Right cardiac atrium (tissue), 5 donors: ENCODE results near the gene SORCS2. TPM values are rescaled to one million over a fixed set of nuclear protein-coding genes. Genes with fewer than 3 reads are reported as not detected.

Experiments
- ATAC-seq, 2 donors: fragments of 200-7000 bp; cut with Tn5 transposase; one replicate each; pipeline versions ENCODE4 v1.8.0 to v1.9.1; 2020; ENCODE audit warnings: moderate library complexity in 2 of 2, mild to moderate bottlenecking in 1 of 2
- DNase-seq, 3 donors: peaks; one replicate each; pipeline ENCODE4 v3.0.0-alpha.2; 2020
- H3K27ac ChIP-seq: one replicate; pipeline ENCODE4 v1.5.1; 2013; ENCODE audit warnings: mild to moderate bottlenecking, low read length, control low read depth, moderate library complexity
- H3K27me3 ChIP-seq: one replicate; pipeline ENCODE4 v1.6.1; 2013; ENCODE audit not compliant: control insufficient read depth, insufficient read depth
- H3K4me1 ChIP-seq: one replicate; pipeline ENCODE4 v1.6.1; 2013; ENCODE audit warnings: low read length; ENCODE audit not compliant: control insufficient read depth, insufficient read depth
- H3K4me3 ChIP-seq: one replicate; pipeline ENCODE4 v1.5.1; 2013; ENCODE audit warnings: low read length, control low read depth
- H3K9me3 ChIP-seq: one replicate; pipeline ENCODE4 v1.6.1; 2013; ENCODE audit warnings: low read length; ENCODE audit not compliant: control insufficient read depth
- WGBS: extraction: QIAGEN DNeasy Blood & Tissue Kit; methylation state at CpG from one replicate; pipeline ENCODE4 v1.1.7; 2013; 5-methylcytosine and 5-hydroxymethylcytosine counted together
- intact Hi-C, 4 donors: fragments of 100-400 bp; cut with DNase I; formaldehyde crosslinking; loops; one replicate each; pipeline versions ENCODE4 v1.11.0 to v1.14.0; 2022 to 2023
- polyA plus RNA-seq: library from polyadenylated mRNA; stranded (reverse); fragments of 200-250 nt; gene quantifications from one replicate; pipeline ENCODE4 v1.2.3, GENCODE V29; 2013
- total RNA-seq, 4 donors: library from RNA; stranded (reverse); fragmentation: NEBNext Ultra II Directional; extraction: Animal tissue kit (Norgen Biotek cat#: 25700); gene quantifications; one replicate each; pipeline ENCODE4 v1.2.1, GENCODE V29; 2021
- donor health status: healthy with polysubstance abuse.
- donor health status: DM: no; HTN: yes; CAD: no.
- donor health status: DM: no; HTN: no; CAD: no.
- donor health status: DM: no; HTN: yes; CAD: no; lungs with severe emphysema.
- donor health status: DM: yes; HTN: yes; CAD: no.

Gene SORCS2
- total and polyA plus RNA-seq, 5 donors = 2.1 to 7.3 (median 2.7) TPM

DNA sequence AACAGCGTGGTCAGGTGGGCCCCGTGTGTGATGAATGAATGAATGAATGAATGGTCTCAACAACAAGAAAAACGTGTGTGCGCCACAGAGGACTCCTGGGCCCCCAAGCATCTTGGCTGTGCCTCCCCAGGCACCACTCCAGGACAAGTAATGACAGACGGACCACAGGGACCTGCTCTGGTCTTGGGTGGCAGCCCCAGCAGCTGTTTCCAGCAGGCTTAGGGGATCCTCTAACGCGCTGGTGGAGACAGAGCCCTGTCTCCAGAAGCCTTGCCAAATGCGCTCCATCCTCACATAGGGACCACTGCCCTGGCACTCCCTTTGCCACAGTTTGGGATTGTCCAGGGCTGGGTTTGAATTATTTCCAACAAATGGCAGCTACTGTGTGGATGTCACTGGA lies 203.3 kb downstream of the SORCS2 start:
- intact Hi-C loops = no loop called here
- no peak overlapping the region for H3K27ac ChIP-seq
- no peaks in the 10 kb centered on the region for H3K9me3 ChIP-seq
- no peak overlapping the region for H3K4me3 ChIP-seq
- WGBS = 77% methylated on average over 8 of the region's 8 CpGs
- ATAC-seq (no peak), DNase-seq (no peak)
- no peaks in the 10 kb centered on the region for H3K4me1 ChIP-seq
- H3K27me3 ChIP-seq = no peaks in the 10 kb centered on the region

DNA sequence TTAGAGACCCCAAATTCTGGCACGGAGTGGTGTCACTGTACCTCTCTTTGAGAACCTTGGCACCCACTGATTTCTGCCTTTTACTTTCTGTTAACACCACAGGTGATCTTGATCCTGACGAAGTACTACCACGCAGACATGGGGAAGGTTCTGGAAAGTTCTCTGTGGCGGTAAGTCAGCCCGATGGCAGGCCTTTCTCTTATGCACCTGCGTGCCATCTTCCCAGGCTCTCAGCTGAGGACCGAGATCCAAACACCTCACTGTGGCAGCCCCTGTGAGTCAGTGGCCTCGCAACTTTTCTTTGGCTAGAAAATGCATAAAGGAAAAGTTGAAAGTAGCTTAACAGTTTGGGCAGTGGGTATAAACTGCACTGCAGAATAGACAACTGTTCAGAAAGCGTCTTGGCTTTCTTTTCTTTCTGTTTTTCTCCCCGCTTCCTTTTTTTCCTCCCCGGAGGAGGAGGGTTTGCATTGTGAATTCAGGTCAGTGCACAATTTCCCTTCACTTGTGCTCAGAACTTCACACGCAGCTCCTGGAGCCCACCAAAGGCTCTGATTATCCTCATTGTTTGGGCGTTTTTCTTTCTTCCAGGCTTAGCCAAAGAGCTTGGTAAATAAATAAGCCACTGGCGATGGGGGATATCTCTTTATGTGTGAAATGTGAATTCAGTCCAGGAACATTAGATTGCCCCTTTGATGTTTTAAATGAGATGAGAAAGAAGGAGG lies 204.0 kb downstream of the SORCS2 start:
- DNase-seq = no peak
- Histone ChIP-seq H3K4me1 (no peaks in the 10 kb centered on the region), H3K4me3 (no peak overlapping the region), H3K9me3 (no peaks in the 10 kb centered on the region), H3K27me3 (no peaks in the 10 kb centered on the region), H3K27ac (no peak overlapping the region)
- ATAC-seq = no peak
- intact Hi-C loops = no loop called here
- 80% methylated on average over 14 of the region's 14 CpGs for WGBS

GRCh38 chr4:7397206-7398103 lies 205.1 kb downstream of the SORCS2 start:
- intact Hi-C loops = no loop called here
- ATAC-seq (no peak), DNase-seq (peak in 1 of 3 donors; percentile 27)
- Histone ChIP-seq H3K4me1 (no peaks in the 10 kb centered on the region), H3K4me3 (no peak overlapping the region), H3K9me3 (no peaks in the 10 kb centered on the region), H3K27ac (no peak overlapping the region), H3K27me3 (no peaks in the 10 kb centered on the region)
- WGBS = 77% methylated on average over 24 of the region's 24 CpGs

- Histone ChIP-seq H3K27me3 (no peaks in the 10 kb centered on the region), H3K4me3 (no peak overlapping the region), H3K9me3 (no peaks in the 10 kb centered on the region), H3K4me1 (no peaks in the 10 kb centered on the region), H3K27ac (no peak overlapping the region)
- ATAC-seq (peak; percentile 42 to 52), DNase-seq (peak in 1 of 3 donors; percentile 71)
- WGBS = 22% methylated on average over 6 of the region's 6 CpGs
- intact Hi-C loops = no loop called here
Measured at GRCh38 chr4:7398104-7398423, 205.7 kb downstream of the SORCS2 start.

- no peak overlapping the region for H3K4me3 ChIP-seq
- ATAC-seq (no peak), DNase-seq (no peak)
- 72% methylated on average over 8 of the region's 8 CpGs for WGBS
- H3K4me1 ChIP-seq = no peaks in the 10 kb centered on the region
- intact Hi-C loops = no loop called here
- H3K27ac ChIP-seq = no peak overlapping the region
- no peaks in the 10 kb centered on the region for H3K9me3 ChIP-seq
- no peaks in the 10 kb centered on the region for H3K27me3 ChIP-seq
Measured at GRCh38 chr4:7398788-7399439, 206.6 kb downstream of the SORCS2 start.

GRCh38 chr4:7399440-7400234 lies 207.3 kb downstream of the SORCS2 start:
- 79% methylated on average over 16 of the region's 16 CpGs for WGBS
- Histone ChIP-seq H3K27ac (no peak overlapping the region), H3K9me3 (no peaks in the 10 kb centered on the region), H3K4me3 (no peak overlapping the region), H3K4me1 (no peaks in the 10 kb centered on the region), H3K27me3 (no peaks in the 10 kb centered on the region)
- intact Hi-C loops = no loop called here
- ATAC-seq (no peak), DNase-seq (no peak)

GRCh38 chr4:7400671-7401298 lies 208.4 kb downstream of the SORCS2 start:
- no peak overlapping the region for H3K4me3 ChIP-seq

GRCh38 chr4:7402526-7402925 lies 210.2 kb downstream of the SORCS2 start:
- 66% methylated on average over 4 of the region's 4 CpGs for WGBS
- ATAC-seq (no peak), DNase-seq (no peak)
- intact Hi-C loops = no loop called here
- H3K27me3 ChIP-seq = no peaks in the 10 kb centered on the region
- no peak overlapping the region for H3K27ac ChIP-seq
- no peak overlapping the region for H3K4me3 ChIP-seq
- H3K4me1 ChIP-seq = no peaks in the 10 kb centered on the region
- H3K9me3 ChIP-seq = no peaks in the 10 kb centered on the region

More at GRCh38 chr4:7400671-7401298, 208.4 kb downstream of the SORCS2 start:
- 80% methylated on average over 2 of the region's 2 CpGs for WGBS
- Histone ChIP-seq H3K9me3 (no peaks in the 10 kb centered on the region), H3K27me3 (no peaks in the 10 kb centered on the region), H3K27ac (no peak overlapping the region), H3K4me1 (no peaks in the 10 kb centered on the region)
- DNase-seq = no peak
- no peak for ATAC-seq
- intact Hi-C loops = no loop called here

DNA sequence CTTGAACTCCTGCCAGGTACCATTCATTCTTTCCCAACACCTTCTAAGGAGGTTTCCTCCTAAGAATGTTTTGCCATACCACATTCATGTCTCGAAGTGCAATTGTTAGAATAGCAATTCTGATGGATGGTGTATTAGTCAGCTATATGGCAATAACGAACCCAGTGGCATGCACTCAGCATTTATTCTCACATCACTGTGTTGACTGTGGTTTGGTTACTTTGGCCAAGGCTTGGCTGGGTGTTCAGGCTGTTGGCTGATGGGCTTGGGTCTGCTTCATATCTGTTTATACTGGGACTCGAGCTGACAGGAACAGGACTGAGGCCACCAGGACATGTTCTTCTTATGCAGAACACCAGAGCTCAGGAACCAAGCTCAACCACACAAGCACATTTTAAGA lies 210.7 kb downstream of the SORCS2 start:
- 39% methylated on average over 3 of the region's 3 CpGs for WGBS
- ATAC-seq (peak in 1 of 2 donors; percentile 29), DNase-seq (no peak)
- intact Hi-C loops = no loop called here
- Histone ChIP-seq H3K27me3 (no peaks in the 10 kb centered on the region), H3K4me3 (no peak overlapping the region), H3K4me1 (no peaks in the 10 kb centered on the region), H3K27ac (no peak overlapping the region), H3K9me3 (no peaks in the 10 kb centered on the region)

- intact Hi-C loops = no loop called here
- no peak overlapping the region for H3K27ac ChIP-seq
- 88% methylated on average over 4 of the region's 4 CpGs for WGBS
- no peak overlapping the region for H3K4me3 ChIP-seq
- H3K4me1 ChIP-seq = no peaks in the 10 kb centered on the region
- H3K9me3 ChIP-seq = no peaks in the 10 kb centered on the region
- ATAC-seq = no peak
- no peak for DNase-seq
- no peaks in the 10 kb centered on the region for H3K27me3 ChIP-seq
Measured at GRCh38 chr4:7408166-7408565, 215.8 kb downstream of the SORCS2 start.
